Measurements from ENCODE around the gene NRP2.
A peak's percentile ranks its signal among the peaks of the same experiment; 100 is the strongest.

Gene NRP2

DNA sequence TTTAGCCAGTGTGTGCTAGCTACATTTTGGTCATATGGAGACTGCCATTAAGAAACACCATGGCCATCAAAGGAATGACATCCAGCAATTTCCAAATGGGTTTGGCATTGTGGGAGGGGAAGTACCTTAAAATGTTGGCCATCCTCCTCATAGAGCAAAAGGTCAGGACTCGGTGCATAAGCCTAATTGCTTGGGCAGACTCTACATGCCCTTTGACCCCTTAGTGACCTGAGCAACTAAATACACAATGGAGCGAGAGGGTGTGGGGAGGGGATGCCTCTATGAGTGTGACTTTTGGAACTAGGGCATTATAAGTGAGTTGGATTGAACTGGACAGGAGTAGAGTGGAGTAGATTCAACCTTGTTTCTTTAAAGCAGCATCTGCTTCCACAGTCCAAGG lies 44.9 kb downstream of the NRP2 start:
- TF ChIP-seq ISL1 (CRISPR knock-in tag; IDR thresholded peaks at IDR 0.05) (no peak), ZFP30 (CRISPR knock-in tag; IDR thresholded peaks at IDR 0.05) (no peak), ZNF565 (CRISPR knock-in tag; conservative IDR thresholded peaks at IDR 0.05; ENCODE audit: low read depth) (no peak)
- no peak for ATAC-seq

DNA sequence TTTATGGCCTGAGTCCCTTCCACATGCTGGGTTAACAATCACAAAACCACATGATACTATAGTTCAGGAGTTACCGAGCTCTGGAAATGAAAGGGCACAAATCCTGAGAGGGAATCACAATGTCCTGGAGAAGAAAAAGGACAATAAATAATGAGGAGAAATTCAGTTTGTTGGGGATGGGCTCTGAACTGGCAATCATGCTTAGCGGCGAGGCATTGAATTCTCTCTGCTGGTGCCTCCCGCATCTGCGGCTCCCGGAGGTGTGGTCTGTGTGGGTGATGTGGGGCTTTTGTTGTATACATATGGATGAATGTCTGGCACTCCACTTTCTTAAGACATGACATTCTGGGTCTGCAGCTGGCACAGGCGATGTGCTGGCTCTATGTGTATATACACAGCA lies 46.1 kb downstream of the NRP2 start:
- TF ChIP-seq ISL1 (CRISPR knock-in tag; IDR thresholded peaks at IDR 0.05) (no peak), GLIS3 (CRISPR knock-in tag; IDR thresholded peaks at IDR 0.05) (no peak), ZC3H10 (CRISPR knock-in tag; IDR thresholded peaks at IDR 0.05) (no peak), ZNF565 (CRISPR knock-in tag; conservative IDR thresholded peaks at IDR 0.05; ENCODE audit: low read depth) (no peak), SNAI2 (CRISPR knock-in tag; IDR thresholded peaks at IDR 0.05) (no peak), ZNF8 (CRISPR knock-in tag; IDR thresholded peaks at IDR 0.05) (no peak), TCF4 (CRISPR knock-in tag; IDR thresholded peaks at IDR 0.05; ENCODE audit: borderline replicate concordance) (no peak), ESRRG (CRISPR knock-in tag; IDR thresholded peaks at IDR 0.05) (no peak), ZFP30 (CRISPR knock-in tag; IDR thresholded peaks at IDR 0.05) (no peak), PPARA (CRISPR knock-in tag; IDR thresholded peaks at IDR 0.05; ENCODE audit: borderline replicate concordance) (no peak), TOX (CRISPR knock-in tag; IDR thresholded peaks at IDR 0.05; ENCODE audit: borderline replicate concordance) (no peak), BACH2 (CRISPR knock-in tag; IDR thresholded peaks at IDR 0.05; ENCODE audit: borderline replicate concordance) (no peak), CSDC2 (CRISPR knock-in tag; IDR thresholded peaks at IDR 0.05) (no peak)
- ATAC-seq: no peak

DNA sequence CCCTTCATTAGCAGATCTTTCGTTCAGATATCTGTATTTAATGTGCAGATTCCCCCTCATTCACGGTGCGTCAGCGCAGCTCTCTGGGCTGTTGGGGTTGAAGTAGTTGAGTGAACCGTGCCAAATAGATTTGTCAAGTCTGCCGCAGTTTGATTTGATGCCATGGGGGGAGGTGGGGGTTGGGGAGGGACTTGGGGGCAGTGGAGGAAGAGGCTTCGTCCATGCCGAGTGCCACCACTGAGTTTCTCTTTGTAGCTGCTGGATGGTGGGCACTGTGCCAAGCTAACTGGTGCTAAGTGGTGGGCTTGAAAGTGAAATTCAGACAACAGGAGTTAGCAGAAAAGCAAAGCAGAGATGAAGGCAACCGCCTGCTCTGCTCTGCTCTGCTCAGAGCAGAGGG lies 47.9 kb downstream of the NRP2 start:
- ATAC-seq: no peak
- no peak for TF ChIP-seq RARB (CRISPR knock-in tag; IDR thresholded peaks at IDR 0.05)
- TF ChIP-seq, protein P1, sequence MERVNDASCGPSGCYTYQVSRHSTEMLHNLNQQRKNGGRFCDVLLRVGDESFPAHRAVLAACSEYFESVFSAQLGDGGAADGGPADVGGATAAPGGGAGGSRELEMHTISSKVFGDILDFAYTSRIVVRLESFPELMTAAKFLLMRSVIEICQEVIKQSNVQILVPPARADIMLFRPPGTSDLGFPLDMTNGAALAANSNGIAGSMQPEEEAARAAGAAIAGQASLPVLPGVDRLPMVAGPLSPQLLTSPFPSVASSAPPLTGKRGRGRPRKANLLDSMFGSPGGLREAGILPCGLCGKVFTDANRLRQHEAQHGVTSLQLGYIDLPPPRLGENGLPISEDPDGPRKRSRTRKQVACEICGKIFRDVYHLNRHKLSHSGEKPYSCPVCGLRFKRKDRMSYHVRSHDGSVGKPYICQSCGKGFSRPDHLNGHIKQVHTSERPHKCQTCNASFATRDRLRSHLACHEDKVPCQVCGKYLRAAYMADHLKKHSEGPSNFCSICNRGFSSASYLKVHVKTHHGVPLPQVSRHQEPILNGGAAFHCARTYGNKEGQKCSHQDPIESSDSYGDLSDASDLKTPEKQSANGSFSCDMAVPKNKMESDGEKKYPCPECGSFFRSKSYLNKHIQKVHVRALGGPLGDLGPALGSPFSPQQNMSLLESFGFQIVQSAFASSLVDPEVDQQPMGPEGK (CRISPR knock-in tag; IDR thresholded peaks at IDR 0.05; ENCODE audit: borderline replicate concordance): no peak
- TF ChIP-seq, protein P2, sequence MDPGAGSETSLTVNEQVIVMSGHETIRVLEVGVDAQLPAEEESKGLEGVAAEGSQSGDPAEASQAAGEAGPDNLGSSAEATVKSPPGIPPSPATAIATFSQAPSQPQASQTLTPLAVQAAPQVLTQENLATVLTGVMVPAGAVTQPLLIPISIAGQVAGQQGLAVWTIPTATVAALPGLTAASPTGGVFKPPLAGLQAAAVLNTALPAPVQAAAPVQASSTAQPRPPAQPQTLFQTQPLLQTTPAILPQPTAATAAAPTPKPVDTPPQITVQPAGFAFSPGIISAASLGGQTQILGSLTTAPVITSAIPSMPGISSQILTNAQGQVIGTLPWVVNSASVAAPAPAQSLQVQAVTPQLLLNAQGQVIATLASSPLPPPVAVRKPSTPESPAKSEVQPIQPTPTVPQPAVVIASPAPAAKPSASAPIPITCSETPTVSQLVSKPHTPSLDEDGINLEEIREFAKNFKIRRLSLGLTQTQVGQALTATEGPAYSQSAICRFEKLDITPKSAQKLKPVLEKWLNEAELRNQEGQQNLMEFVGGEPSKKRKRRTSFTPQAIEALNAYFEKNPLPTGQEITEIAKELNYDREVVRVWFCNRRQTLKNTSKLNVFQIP (CRISPR knock-in tag; IDR thresholded peaks at IDR 0.05; ENCODE audit: borderline replicate concordance, low read depth): no peak
- no peak for TF ChIP-seq ZNF70 (CRISPR knock-in tag; IDR thresholded peaks at IDR 0.05)
- no peak for TF ChIP-seq OSR1 (CRISPR knock-in tag; IDR thresholded peaks at IDR 0.05)
- no peak for TF ChIP-seq ESRRG (CRISPR knock-in tag; IDR thresholded peaks at IDR 0.05)
- TF ChIP-seq PPARA (CRISPR knock-in tag; IDR thresholded peaks at IDR 0.05; ENCODE audit: borderline replicate concordance): no peak
- no peak for TF ChIP-seq ISL1 (CRISPR knock-in tag; IDR thresholded peaks at IDR 0.05)

DNA sequence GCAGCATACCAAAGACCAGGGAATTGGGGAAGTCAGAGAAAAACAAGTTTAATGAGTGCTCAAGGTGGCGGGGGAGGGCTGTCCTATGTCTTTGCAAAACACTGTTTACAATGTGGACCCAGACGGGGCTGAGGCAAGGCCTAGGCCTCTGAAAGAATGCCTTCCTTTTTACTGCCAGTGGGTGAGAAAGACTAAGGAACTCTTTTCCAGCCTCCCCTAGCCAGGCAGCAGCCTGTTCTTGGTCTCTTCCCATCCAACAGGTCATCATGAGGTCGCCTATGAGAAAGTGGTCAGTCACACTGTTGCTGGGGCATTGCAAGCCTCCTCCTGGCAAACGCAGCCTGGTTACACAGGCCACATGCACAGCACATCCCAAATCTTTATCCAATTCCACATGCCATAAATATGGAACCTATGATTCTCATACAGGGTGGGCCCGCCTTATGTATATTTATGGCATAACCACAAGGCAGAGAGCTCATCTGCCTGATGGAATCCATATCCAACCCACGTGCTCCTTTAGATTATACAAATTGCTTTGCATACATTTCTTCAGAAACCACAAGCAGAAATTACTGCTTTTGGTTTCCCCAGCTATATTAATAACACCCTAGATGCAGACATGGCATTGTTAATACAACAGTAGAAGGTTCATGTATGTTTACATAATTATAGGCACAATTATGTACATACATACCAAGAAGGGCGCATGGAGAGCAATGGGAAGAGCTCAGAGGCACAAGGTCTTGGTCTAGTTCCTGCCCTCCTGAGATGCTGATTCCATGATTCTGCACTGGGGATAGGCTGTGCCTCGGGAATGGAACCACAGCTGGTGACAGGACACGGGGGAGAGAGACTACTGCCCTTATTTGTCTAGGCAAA lies 48.6 kb downstream of the NRP2 start:
- ATAC-seq: peak; percentile 13; the same call in 1 of the 3 replicates
- TF ChIP-seq ISL1 (CRISPR knock-in tag; IDR thresholded peaks at IDR 0.05) (no peak), ZNF565 (CRISPR knock-in tag; conservative IDR thresholded peaks at IDR 0.05; ENCODE audit: low read depth) (no peak), TOX (CRISPR knock-in tag; IDR thresholded peaks at IDR 0.05; ENCODE audit: borderline replicate concordance) (no peak), OSR1 (CRISPR knock-in tag; IDR thresholded peaks at IDR 0.05) (no peak), CSDC2 (CRISPR knock-in tag; IDR thresholded peaks at IDR 0.05) (no peak), GLIS3 (CRISPR knock-in tag; IDR thresholded peaks at IDR 0.05) (no peak), TCF4 (CRISPR knock-in tag; IDR thresholded peaks at IDR 0.05; ENCODE audit: borderline replicate concordance) (no peak), ZNF8 (CRISPR knock-in tag; IDR thresholded peaks at IDR 0.05) (no peak), ESRRG (CRISPR knock-in tag; IDR thresholded peaks at IDR 0.05) (no peak), ZFP30 (CRISPR knock-in tag; IDR thresholded peaks at IDR 0.05) (no peak), PPARA (CRISPR knock-in tag; IDR thresholded peaks at IDR 0.05; ENCODE audit: borderline replicate concordance) (no peak), ZNF70 (CRISPR knock-in tag; IDR thresholded peaks at IDR 0.05) (no peak), SNAI2 (CRISPR knock-in tag; IDR thresholded peaks at IDR 0.05) (no peak), ZC3H10 (CRISPR knock-in tag; IDR thresholded peaks at IDR 0.05) (no peak)
- TF ChIP-seq, protein P2 (CRISPR knock-in tag; IDR thresholded peaks at IDR 0.05; ENCODE audit: borderline replicate concordance, low read depth): no peak
- TF ChIP-seq, protein P3, sequence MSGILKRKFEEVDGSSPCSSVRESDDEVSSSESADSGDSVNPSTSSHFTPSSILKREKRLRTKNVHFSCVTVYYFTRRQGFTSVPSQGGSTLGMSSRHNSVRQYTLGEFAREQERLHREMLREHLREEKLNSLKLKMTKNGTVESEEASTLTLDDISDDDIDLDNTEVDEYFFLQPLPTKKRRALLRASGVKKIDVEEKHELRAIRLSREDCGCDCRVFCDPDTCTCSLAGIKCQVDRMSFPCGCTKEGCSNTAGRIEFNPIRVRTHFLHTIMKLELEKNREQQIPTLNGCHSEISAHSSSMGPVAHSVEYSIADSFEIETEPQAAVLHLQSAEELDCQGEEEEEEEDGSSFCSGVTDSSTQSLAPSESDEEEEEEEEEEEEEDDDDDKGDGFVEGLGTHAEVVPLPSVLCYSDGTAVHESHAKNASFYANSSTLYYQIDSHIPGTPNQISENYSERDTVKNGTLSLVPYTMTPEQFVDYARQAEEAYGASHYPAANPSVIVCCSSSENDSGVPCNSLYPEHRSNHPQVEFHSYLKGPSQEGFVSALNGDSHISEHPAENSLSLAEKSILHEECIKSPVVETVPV (CRISPR knock-in tag; IDR thresholded peaks at IDR 0.05): no peak
- TF ChIP-seq, protein P1 (CRISPR knock-in tag; IDR thresholded peaks at IDR 0.05; ENCODE audit: borderline replicate concordance): no peak
- TF ChIP-seq, protein P4, sequence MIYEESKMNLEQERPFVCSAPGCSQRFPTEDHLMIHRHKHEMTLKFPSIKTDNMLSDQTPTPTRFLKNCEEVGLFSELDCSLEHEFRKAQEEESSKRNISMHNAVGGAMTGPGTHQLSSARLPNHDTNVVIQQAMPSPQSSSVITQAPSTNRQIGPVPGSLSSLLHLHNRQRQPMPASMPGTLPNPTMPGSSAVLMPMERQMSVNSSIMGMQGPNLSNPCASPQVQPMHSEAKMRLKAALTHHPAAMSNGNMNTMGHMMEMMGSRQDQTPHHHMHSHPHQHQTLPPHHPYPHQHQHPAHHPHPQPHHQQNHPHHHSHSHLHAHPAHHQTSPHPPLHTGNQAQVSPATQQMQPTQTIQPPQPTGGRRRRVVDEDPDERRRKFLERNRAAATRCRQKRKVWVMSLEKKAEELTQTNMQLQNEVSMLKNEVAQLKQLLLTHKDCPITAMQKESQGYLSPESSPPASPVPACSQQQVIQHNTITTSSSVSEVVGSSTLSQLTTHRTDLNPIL (CRISPR knock-in tag; IDR thresholded peaks at IDR 0.05; ENCODE audit: low read depth): no peak
